Esophagus muscularis mucosa (tissue), 4 donors: ENCODE measurements around the gene ASPN.

Experiments
- EP300 ChIP-seq: sonication (generic); formaldehyde crosslinking; IDR thresholded peaks from one replicate; pipeline ENCODE4 v1.6.1; 2017; ENCODE audit warnings: antibody characterized with exemption
- POLR2AphosphoS5 ChIP-seq, 2 donors: sonication (generic); formaldehyde crosslinking; IDR thresholded peaks; one replicate each; pipeline ENCODE4 v1.6.1; 2017; ENCODE audit warnings: antibody characterized with exemption in 2 of 2
- TF ChIP-seq, protein P1 (sequence below), 3 experiments: fragments of 200-600 bp in 2 of 3; fragments of 450-650 bp in 1 of 3; sonication (generic) in 2 of 3; IDR thresholded peaks; one replicate each; pipeline ENCODE4 v1.5.1; 2017 to 2019; ENCODE audit warnings: antibody characterized with exemption in 3 of 3, mild to moderate bottlenecking in 2 of 3, moderate library complexity in 1 of 3

DNA sequence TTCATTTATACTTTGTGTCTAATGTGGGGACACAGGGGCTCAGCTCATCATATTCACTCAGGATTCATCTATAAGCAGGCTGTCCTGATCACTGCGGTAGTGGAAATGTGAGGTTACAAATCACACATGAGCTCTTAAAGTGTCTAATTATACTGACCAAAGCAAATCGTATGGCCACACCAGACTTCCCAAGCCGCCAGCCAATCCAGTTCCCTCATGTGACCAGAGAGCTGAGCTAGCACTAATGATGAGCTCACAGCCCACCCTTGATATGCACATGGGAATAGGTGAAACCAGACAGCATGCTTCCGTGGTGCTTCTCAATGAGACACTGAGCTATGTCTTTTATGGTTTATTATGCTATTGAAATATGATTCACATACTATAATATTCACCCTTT, 35.9 kb upstream of the ASPN start:
- TF ChIP-seq POLR2AphosphoS5 (IDR thresholded peaks at IDR 0.05) (no peak), EP300 (no peak)
- TF ChIP-seq, protein P1, sequence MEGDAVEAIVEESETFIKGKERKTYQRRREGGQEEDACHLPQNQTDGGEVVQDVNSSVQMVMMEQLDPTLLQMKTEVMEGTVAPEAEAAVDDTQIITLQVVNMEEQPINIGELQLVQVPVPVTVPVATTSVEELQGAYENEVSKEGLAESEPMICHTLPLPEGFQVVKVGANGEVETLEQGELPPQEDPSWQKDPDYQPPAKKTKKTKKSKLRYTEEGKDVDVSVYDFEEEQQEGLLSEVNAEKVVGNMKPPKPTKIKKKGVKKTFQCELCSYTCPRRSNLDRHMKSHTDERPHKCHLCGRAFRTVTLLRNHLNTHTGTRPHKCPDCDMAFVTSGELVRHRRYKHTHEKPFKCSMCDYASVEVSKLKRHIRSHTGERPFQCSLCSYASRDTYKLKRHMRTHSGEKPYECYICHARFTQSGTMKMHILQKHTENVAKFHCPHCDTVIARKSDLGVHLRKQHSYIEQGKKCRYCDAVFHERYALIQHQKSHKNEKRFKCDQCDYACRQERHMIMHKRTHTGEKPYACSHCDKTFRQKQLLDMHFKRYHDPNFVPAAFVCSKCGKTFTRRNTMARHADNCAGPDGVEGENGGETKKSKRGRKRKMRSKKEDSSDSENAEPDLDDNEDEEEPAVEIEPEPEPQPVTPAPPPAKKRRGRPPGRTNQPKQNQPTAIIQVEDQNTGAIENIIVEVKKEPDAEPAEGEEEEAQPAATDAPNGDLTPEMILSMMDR (IDR thresholded peaks at IDR 0.05), result no peak
